ENCODE results near the gene TMBIM1.

The TMBIM1 gene

DNA sequence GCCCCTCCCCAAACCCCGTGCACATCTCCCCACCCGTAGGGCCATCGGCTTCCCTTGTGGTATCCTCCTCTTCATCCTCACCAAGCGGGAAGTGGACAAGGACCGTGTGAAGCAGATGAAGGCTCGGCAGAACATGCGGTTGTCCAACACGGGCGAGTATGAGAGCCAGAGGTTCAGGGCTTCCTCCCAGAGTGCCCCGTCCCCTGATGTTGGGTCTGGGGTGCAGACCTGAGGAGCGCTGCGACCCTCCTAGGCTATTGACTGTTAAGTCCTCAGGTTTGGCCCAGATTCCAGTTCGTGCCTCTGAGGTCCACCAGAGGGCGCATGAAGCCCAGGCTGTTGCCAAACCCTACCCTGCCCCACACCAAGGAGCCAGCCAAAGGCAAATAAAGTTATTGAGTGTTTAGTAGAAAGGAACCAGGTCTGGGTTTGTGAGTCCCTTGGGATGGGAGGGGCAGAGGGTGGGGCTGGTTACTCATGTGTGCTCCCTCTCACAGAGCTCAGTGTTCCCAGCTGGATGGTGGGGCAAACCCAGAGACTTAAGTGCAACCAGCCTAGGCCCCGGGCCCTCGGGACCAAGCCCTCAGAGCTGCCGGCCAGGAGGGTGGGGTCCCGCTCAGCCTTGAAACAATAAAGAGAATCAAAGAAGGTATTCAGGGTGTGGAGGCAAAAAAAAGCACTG, 19.6 kb downstream of the TMBIM1 start:
- DNase-seq (ENCODE audit: low read depth in 2 of 2) = peak; percentile 48 to 49

DNA sequence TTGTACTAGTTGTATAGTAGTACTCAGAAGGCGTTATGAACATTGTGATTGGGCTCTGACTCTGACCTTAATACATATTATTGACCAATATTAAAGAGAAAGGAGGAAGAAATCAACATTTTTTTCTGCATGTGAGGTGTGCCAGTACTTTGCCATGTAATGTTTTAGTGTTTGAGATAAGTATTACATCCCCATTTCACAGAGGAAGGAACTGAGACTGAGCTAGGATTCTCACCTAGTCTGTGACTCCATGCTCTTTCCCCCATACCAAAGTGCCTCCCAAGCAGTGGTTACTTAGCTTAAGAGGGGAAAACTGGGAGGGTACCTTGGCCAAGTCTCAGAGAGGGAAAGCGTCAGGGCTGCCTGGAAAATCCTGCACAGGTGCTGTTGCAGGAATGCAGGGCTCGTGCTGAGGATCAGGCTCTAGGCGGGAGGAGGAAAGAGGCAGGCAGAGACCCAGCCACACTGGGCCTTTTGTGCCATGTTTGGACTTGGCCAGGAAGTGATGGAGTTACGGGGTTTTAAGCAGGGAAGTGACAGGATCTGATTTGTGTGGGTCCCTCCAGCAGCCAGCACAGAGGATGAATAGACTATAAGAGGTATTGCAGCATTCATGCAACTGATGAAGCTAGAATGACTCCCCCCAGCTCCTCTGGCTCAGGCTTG, 20.3 kb downstream of the TMBIM1 start:
- no peak for DNase-seq (ENCODE audit: low read depth in 2 of 2)

DNA sequence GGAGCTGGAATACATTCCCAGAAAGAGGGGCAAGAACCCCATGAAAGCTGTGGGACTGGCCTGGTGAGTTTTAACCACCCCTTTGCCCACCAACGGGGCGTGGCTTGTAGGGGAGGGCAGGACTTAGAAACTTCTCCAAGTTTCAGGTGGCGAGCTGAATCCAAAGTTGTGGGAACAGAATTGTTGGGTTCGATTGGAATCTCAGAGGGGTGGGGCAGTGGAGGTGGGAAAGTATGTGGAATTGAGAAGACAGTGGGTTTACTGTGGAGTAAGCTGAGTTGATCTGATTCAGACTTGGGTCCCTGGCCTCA, 20.9 kb downstream of the TMBIM1 start:
- no peak for DNase-seq (ENCODE audit: low read depth in 2 of 2)

DNA sequence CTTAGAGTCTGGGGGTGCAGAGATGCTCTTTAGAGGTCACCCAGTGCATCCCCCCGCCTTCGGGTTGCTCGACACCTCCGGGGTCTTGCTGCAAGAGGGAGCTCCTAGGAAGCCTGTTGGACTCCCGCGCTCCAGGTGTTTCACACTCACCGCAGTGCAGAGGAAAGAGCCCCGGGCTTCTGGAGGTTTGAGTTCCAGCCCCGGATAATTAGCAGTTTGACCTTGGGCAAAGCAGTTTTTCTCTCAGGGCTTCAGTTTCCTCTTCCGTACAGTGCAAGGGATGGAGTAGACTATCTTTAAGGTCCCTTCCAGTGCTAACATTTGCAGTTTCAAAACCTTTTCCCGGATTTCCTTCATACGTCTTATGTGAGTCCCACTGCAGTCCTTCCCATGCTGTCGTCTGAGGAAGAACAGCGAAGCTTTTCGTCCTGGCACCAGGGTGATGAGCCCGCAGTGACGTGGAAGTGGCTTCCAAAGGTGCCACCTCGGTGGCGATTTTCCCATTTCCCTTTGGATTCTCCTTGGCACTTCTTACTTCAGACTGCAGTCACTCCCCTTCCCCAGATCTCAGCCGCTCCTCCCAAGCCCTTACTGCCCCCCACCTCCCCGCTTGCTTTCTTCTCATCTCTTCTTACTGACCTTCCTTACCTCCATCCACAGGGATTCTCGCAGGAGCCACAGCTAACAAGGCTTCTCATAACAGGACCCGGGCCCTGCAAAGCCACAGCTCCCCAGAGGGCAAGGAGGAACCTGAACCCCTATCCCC, 21.4 kb downstream of the TMBIM1 start:
- DNase-seq (ENCODE audit: low read depth in 2 of 2) = no peak

DNA sequence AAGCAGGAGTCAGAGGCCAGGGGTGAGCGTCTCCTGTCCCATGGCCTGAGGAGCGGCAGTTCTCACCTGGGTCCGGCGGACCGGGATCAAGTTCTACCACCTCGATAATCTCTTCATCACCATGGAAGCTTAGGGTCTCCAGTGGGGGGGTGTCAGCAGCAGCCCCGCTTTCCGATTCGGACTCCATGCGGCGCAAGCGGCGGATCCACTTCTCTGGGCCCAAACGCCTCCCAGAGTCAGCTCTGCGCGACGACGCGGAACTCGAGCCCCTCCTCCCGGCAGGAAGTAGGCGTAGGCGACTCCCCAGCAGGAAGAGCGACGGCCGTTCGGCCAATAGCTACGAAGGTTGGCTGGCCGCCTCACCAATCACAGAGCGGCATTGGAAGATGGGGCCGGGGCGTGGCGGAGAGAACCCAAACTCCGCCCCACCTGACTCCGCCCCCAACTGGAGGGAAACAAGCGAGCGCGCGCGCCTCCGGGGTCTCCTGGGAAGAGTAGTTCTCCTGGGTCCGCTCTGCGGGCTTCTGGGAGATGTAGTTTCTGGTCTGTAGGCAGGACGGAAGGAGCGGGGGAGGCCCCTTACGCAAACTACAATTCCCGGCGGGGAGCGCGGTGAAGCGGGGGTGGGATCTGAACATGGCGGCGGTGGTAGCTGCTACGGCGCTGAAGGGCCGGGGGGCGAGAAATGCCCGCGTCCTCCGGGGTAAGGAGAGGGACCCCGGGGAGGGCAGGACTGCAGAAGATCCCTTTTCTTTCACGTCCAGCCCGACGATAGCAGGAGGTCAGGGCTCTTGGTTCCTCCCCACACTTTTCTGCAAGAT, 22.2 kb downstream of the TMBIM1 start, which contains the start of the genes AAMP and PNKD:
AAMP (minus strand) TSS at position 238 of the 821 bp plus-strand sequence; CDS start at position 187, 51 bp downstream.
PNKD (plus strand) TSS at position 620 of the 821 bp plus-strand sequence; CDS start at position 637, 17 bp downstream.
- peak; percentile 99 to 100 for DNase-seq (ENCODE audit: low read depth in 2 of 2)

DNA sequence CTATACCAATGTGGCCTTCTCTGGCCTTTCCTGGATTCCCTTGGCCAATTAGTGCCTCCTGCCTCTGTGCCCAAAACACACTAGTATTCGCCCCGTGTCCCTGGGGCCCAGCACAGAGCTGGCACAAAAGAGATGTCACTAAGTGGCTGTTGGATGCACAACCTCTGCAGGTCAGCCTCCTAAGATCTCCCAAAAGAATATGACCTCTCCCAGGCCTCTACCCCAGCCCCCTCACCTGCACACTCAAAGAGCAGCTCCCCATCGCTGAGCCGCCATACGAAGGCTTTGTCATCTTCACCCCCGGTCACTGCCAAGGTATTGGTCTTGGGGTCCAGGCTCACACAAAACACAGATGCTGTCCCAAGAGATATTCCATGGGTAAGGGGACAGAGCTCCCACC, 25.0 kb downstream of the TMBIM1 start:
- no peak for DNase-seq (ENCODE audit: low read depth in 2 of 2)

DNA sequence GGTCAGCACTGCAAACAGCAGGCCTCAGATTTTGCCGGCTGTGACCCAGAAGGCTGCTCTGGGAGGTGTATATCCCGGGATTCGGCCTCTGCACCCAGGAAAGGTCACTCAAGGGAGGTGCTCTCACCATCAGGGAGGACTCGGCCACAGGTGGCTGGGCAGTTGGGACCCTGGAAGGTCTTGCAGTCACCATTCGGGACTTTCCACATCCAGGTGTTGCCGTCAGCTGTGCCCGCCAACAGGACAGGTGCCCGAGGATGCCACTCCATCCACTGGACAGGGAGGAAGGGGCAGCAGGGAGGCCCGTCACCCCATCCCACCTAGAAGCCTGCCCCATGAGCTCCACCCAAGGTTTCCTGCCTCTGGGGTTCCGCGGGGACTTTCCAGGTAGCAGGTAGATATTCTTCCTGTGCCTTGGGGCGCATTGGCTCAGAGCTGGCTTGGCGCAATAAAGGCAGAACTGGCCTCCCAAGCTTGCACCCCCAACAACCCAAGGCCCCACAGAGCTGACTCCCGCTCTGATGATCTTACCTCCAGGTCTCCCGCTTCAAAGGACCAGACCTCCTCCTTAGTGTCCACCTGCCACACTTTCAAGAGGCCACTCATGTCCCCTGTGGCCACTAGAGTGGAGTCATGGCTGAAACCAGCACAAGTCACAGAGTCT, 25.9 kb downstream of the TMBIM1 start:
- DNase-seq (ENCODE audit: low read depth in 2 of 2) = no peak

DNA sequence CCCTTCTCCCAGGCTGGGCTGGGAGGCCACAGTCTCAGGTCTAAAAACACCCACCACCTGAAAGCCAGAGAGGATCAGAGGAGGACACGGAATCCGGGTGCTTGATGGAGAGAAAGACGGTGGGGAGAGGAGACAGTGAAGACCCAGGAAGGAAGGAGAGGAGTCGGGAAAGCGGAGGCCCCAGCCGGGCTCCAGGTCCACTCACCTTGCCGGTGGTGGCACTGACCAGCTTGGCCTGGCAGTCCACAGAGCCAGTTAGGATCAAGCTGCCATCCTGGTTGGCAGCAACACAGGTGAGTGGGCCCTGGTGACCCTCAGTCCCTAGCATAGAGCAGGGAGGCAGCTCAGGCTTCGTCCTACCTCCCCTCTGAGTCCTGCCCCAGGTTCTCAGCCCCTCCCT, 26.7 kb downstream of the TMBIM1 start:
- DNase-seq (ENCODE audit: low read depth in 2 of 2) = no peak

DNA sequence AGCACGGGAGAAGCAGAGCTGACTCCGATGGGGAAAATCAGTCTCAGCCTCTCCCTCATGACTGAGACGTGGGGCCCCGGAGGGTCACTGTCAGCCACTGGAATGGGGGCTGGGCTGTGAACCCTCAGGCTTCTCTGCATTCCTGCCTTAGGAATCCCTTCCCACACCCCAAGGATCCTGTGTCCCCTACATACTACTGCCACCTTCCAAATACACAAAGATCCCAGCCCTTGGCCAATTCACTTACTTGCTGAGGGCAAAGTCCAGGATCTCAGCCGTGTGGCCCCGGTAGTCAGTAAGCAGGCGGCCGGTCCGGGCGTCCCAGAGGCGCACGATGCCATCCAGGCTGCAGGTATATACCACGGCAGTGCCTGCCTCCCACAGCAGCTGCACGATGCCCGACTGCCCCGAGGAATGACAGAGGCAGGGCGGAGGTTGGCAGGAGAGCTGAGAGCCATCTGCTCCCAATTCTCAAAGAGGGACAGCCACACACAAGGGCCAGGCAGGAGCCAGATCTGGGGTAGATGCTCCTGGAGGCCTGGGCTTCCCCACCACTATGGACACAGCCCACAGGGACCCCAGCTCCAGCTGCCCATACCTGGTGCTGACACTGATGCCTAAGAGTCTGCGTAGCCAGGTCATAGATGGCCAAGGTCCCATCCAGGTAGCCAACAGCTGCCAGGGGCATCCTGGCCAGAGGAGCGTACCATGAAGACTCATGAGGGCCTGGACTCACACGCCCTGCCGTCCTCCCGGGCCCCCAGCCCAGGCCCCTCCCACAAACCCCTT, 27.3 kb downstream of the TMBIM1 start:
- no peak for DNase-seq (ENCODE audit: low read depth in 2 of 2)

DNA sequence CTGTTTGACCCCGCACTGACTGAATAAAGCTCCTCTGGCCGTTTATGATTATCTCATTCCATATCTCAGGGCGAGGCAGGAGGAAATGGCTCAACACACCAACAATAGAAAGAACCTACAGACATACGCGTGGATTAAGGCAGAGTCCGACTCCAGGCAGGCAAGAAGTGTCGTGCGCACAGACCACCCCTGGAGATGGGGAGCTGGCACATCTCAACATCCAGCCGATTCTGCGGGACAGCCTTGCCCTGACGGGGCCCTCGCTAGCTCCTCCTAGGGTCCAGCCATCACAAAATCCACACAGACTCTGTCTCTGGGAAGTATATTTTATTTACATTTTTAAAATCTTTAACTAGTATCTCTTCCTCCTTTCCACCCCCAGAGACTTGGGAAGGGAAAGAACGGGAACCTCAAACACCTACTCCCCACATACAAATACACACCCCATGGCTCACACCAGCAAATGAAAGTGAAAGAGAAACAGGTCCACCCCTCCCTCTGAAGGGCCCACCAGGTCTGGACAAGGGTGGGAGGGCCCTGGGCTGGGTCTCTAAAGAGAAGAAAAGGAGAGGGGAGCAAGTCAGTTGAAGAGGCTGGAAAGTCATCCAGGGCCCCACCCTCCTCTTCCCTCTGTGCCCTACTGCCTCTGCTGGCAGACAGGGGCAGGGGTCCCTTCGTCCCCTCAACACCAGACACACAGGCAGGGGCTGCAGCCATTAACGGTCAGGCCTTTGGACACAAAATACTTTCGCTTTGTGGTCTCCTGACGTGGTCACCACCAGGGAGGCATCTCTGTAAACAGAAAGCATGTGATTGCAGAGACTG, 28.3 kb downstream of the TMBIM1 start:
- no peak for DNase-seq (ENCODE audit: low read depth in 2 of 2)

DNA sequence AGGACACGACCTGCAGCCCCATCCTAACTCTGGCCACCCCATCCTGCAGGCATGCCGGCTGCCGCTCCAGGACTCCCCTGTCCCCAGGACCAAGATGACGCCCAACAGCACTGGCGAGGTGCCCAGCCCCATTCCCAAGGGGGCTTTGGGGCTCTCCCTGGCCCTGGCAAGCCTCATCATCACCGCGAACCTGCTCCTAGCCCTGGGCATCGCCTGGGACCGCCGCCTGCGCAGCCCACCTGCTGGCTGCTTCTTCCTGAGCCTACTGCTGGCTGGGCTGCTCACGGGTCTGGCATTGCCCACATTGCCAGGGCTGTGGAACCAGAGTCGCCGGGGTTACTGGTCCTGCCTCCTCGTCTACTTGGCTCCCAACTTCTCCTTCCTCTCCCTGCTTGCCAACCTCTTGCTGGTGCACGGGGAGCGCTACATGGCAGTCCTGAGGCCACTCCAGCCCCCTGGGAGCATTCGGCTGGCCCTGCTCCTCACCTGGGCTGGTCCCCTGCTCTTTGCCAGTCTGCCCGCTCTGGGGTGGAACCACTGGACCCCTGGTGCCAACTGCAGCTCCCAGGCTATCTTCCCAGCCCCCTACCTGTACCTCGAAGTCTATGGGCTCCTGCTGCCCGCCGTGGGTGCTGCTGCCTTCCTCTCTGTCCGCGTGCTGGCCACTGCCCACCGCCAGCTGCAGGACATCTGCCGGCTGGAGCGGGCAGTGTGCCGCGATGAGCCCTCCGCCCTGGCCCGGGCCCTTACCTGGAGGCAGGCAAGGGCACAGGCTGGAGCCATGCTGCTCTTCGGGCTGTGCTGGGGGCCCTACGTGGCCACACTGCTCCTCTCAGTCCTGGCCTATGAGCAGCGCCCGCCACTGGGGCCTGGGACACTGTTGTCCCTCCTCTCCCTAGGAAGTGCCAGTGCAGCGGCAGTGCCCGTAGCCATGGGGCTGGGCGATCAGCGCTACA, 29.4 kb downstream of the TMBIM1 start:
- DNase-seq (ENCODE audit: low read depth in 2 of 2) = no peak

DNA sequence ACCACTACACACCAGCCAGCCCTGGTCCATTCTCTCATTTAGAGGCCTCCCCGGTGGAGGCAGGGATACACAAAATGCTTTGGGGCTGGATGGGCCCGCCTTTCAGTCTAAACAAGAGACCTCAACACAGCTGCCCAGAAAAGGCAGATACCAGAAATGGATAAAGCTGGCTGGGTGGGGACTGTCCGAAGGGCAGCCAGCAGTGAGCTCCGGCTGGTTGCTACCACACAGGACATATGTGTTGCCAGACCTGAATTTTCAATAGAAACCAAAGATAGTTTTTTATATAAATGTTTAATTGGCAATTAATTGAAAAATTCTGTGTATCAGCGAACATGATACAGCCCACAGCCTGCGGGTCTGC, 30.1 kb downstream of the TMBIM1 start:
- DNase-seq (ENCODE audit: low read depth in 2 of 2) = no peak

DNA sequence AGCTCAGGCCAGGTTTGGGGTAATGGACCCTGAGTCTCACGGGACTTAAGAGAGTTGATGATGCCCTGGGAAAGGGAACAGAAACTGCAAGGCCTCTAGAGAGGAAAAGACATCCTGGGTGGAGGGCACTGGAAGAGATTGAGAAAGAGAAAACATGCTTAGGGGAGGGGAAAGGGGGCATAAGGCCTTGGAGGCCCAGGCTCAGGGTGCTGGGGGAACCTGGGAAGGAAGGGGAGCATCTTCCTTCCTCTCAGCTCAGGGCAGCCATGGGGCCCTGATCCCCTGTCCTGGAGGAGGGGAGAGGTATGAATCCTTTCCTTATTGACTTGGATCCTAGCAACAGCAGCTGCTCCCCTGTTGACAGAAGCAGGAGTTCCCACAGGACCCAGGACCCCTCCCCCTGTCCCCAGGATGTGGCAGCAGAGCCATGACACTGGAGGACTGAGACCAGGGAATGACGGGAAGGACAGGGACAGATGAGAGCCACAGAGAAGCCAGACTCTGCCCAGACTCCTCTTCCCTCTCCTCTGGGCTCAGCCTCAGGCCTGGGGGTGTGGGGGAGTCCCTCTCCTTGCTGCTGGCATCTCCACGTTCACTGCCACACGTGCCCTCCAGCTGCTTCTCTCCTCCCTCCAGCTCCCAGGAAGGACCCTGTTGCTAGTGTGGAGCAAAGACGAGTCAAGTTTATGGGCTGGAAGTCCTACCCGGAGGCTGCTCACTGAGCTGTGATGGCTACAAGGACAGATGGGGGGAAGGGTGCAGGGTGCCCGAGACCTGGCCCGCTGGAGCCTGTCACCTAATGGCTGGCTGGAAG, 30.7 kb downstream of the TMBIM1 start:
- no peak for DNase-seq (ENCODE audit: low read depth in 2 of 2)

DNA sequence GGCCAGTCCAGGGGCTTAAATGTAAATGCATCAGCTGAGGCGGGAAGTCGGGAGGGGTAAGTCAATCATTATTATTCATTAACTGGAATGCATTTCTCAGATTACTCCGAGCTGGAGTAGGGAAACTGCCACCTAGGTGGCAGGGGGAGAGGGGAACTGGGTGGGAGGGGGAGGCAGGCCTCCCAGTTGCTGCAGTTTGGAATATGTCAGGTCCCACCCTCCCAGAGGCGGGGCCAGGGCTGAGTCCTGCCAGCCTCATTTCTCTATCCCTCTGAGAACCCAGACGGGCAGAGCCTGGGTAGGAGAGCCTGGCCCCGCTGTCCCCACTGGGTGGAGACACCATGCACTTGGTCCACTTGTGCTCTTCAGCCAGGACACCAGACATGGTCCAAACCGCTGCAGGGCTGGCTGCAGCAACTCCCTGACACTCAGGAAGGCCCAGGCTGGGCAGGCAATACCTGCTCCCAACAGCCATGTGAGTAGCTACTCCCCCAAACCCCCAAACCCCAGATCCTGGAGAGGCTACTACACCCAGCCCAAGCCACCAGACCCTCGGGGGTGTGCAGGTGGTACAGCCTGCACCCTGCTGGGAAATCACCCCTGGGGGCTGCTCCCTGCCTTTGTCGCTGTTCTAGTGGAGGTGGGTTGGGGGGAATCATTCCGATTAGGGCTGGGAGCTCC, 31.4 kb downstream of the TMBIM1 start, which contains the start of gene GPBAR1:
GPBAR1 (plus strand) TSS at position 274 of the 681 bp plus-strand sequence. CDS start 1,710 bp downstream, outside the sequence.
- DNase-seq (ENCODE audit: low read depth in 2 of 2) = no peak

DNA sequence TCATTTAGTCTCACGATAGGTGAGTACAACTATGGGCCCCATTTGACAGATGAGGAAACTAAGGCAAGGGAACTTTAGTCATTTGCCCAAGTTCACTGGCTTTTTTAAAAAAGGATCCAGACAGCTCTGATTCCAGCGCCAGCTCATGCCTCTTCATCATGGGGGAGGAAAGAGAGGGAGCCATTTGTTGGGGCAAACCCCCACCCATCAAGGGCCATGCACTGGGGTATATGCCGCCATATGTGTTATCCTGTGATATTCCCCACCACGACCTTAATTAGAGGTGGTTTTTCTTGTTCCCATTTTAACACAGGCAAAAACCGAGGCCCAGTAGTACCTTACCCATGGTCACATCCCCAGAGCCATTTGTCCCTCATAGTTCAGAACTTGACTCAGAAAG, 32.1 kb downstream of the TMBIM1 start:
- no peak for DNase-seq (ENCODE audit: low read depth in 2 of 2)

DNA sequence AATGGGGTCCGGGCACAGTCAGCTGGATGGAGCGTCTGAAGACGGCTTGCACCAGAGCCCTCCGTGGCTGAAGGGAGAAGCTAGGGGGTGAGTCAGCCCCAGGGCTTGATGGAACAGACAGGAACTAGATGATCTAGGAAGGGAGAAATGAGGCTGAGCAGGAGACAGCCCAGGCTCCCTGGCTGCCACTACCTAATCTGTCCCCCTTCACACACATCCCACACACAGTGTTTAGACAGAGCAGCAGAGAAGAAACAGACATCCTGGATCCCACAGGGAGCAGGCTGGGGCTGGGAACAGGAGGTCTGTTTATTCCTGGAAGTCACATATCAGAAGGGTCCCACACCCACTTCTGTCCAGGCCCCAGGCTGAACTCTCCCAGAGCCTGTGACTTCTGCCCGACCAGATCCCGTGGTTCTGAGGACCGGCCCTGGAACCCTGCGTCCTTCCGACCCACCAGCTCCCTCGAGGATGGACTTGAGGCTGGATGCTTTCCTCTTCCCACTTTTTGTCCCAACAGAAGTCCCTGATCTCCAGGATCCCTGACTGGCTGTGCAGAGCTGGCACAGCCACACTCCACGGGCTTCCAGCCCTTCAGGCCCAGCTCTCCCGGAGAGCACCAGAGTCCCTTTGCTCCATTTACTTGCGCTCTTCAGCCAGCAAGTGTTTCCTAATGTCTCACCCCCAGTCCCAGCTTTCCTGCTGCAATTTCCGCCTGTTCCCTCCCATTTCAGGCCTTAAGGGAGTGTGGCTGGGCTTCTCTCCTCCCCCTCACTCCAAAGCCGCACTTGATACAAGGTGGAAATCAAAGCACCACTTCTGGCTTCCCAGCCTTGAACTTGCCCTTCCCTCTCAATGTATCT, 33.0 kb downstream of the TMBIM1 start:
- no peak for DNase-seq (ENCODE audit: low read depth in 2 of 2)
